ENCODE results near the gene EGR1.

DNA sequence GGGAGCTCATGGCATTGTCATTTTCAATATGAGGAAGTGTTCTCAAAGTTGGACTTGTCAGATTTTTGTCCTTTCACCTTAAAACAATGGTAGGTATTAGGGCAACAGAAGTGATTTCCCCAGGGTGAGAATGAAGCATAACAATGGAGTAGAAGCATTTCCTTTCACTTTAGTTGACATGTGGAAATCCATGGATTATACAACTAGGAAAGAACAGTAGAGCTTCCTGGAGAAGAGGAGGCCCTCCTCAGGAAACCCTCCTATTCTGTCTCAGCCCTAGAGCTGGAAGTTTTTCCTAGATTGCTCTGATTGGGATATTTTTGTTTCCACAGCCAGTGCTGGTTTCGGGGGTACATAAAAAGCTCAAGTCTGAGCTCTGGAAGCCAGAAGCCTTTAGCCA, 40.2 kb upstream of the EGR1 start:
- TF ChIP-seq, protein P1, sequence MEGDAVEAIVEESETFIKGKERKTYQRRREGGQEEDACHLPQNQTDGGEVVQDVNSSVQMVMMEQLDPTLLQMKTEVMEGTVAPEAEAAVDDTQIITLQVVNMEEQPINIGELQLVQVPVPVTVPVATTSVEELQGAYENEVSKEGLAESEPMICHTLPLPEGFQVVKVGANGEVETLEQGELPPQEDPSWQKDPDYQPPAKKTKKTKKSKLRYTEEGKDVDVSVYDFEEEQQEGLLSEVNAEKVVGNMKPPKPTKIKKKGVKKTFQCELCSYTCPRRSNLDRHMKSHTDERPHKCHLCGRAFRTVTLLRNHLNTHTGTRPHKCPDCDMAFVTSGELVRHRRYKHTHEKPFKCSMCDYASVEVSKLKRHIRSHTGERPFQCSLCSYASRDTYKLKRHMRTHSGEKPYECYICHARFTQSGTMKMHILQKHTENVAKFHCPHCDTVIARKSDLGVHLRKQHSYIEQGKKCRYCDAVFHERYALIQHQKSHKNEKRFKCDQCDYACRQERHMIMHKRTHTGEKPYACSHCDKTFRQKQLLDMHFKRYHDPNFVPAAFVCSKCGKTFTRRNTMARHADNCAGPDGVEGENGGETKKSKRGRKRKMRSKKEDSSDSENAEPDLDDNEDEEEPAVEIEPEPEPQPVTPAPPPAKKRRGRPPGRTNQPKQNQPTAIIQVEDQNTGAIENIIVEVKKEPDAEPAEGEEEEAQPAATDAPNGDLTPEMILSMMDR (IDR thresholded peaks at IDR 0.05) = no peak
- no peak for TF ChIP-seq EZH2 (IDR thresholded peaks at IDR 0.05; ENCODE audit: borderline replicate concordance, insufficient read depth, low read depth, low read length, poor library complexity, severe bottlenecking)

Data from B cell (primary cell).